A549 treated with CpdA at 1 μM for 4 hours (cell line): ENCODE data around the gene DUOX1. TPM values are rescaled to one million over a fixed set of nuclear protein-coding genes. Genes with fewer than 3 reads are reported as not detected.

Source experiments
- total RNA-seq: library from RNA; stranded (reverse); fragments of 200-300 nt; extraction: Qiagen RNA extraction; gene quantifications from 5 replicates; pipeline ENCODE4 v1.2.3, GENCODE V29; 2022; ENCODE audit warnings: low read depth

Gene DUOX1
- not detected in 5 replicates for total RNA-seq

DNA sequence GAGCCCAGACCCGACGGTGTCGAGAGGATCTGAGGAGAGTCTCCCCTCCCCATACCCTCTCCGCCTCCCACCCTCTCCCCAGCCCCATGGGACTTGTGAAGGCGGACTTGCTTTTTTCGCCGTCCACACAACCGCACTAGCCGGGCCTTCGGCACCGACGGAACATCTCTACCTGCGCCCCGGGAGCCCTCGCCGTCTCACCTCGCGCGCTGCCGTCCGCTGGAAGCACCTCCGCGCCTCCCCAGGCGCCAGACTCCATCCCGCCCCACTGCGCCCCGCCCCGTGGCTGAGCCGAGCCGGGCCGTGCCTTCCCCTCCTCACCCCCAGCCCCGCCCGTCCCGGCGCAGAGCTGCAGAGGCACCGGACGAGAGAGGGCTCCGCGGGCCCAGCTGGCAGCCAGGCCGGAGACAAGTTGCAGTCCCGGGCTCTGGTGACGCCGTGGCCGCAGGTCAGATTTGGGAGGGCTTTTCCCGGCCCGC is at the start of gene DUOX1, which contains the start of gene DUOXA1:
DUOX1 (plus strand) TSS at position 344 of the 479 bp plus-strand sequence. CDS start 1,973 bp downstream, outside the sequence.
DUOXA1 (minus strand) TSS at position 229 of the 479 bp plus-strand sequence. CDS start 6,865 bp downstream, outside the sequence.

DNA sequence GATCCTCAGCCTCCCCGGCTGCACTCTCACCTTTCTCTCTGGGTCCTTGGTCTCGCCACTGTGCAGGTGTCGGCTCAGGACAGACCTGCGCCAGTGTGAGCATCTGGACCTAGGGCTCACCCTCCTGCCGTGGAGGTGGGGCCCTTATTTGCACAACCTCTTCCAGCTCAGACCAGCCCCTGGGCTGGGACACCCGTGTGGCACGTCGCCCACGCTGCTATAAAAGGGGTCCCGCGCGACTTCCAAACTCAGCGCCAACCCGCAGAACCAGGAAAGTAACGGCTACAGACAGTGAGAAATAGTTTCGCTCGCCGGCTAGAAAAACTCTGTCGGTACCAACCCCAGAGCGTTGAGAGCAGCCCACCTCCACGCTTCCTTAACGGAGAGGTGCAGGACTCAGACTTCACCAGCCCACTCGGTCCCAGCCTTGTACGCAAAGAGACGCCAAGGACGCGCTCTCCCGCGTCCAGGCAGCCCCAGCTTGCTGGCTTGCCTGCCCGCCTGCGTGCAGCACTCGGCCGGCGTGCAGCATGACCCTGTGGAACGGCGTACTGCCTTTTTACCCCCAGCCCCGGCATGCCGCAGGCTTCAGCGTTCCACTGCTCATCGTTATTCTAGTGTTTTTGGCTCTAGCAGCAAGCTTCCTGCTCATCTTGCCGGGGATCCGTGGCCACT is 15.6 kb upstream of the DUOX1 start, which contains the start of the genes DUOX2 and DUOXA2:
DUOX2 (minus strand) TSS at position 97 of the 675 bp plus-strand sequence. CDS start 761 bp downstream, outside the sequence.
DUOXA2 (plus strand) TSS at position 251 of the 675 bp plus-strand sequence; CDS start at position 531, 280 bp downstream.

DNA sequence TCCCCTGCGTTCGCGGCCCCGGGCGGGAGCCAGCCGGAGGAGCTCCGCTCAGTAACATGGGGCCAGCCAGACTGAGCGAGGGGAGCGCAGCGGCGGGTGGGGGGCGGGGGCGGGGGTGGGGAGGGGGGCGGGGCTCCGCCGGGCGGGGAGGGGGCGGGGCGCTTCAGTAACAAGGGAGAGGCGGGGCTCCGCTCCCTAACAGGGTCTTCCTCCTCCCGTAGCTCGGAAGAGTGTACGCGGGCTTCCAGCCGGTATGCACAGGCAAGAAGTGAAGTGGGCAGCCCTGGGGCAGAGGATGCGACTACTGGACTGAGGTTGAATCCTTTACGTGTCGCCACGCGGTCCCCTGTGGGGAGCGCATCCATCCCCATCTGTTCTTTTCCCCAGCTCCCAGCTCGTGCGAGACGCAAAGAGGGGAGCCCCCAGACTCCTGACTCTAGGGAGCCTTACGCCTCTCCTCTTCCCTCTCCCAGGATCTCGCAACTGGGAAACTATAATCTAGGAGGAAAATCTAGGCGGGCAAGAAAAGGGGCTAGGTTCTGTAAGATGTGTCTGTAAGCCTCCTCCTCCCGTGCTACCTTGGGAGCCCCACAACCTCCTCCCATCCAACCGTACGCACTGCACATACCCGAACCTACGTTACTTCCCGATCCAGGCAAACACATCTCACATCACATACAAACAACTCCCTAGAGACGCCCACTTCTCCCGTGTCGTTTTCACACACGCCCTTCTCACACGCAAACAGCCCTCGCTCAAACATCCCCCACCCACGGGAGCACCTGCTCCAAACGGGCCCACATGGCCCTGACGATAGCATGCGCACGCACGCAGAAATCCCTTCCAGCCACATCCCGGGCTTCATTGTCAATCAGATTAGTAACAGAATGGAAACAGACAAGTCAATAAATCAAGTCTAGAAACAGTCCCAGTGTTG is 58.4 kb downstream of the DUOX1 start, which contains the start of gene SHF:
SHF (minus strand) TSS at position 73 of the 937 bp plus-strand sequence; CDS start at position 58, 15 bp downstream.

Other genes with a start within 250 kb of the DUOX1 start
- gene TERB2, start 173.3 kb upstream of the DUOX1 start, total RNA-seq, result not detected in 5 replicates
- 31.3 to 39.4 TPM (median 37.4 TPM) in 5 replicates for gene SORD, start 106.8 kb upstream of the DUOX1 start, total RNA-seq
- 0.02 to 0.09 TPM (median 0.03 TPM) in 5 replicates for gene DUOX2, start 15.8 kb upstream of the DUOX1 start, total RNA-seq
- gene DUOXA2, start 15.7 kb upstream of the DUOX1 start, total RNA-seq, result not detected in 5 replicates
- 0.09 to 0.26 TPM (median 0.16 TPM) in 4 of 5 replicates, not detected in the other for gene DUOXA1, start 115 bp upstream of the DUOX1 start, total RNA-seq
- gene SHF, start 58.0 kb downstream of the DUOX1 start, total RNA-seq, result 0.63 to 1.4 TPM (median 0.76 TPM) in 5 replicates
- gene SLC28A2, start 122.2 kb downstream of the DUOX1 start, total RNA-seq, result not detected in 5 replicates
- gene GATM, start 248.6 kb downstream of the DUOX1 start, total RNA-seq, result 2.0 to 3.1 TPM (median 2.1 TPM) in 5 replicates